Right ventricle myocardium superior (tissue), 1 donor: ENCODE data around the gene SEC62. TPM values are rescaled to one million over a fixed set of nuclear protein-coding genes. Genes with fewer than 3 reads are reported as not detected.

ENCODE experiments used
- ATAC-seq: fragments of 200-7000 bp; cut with Tn5 transposase; one replicate; pipeline ENCODE4 v1.9.1; 2020; ENCODE audit warnings: mild to moderate bottlenecking; ENCODE audit not compliant: poor library complexity
- DNase-seq: peaks from one replicate; pipeline ENCODE4 v3.0.0-alpha.2; 2020
- intact Hi-C: fragments of 100-400 bp; cut with DNase I; formaldehyde crosslinking; loops from one replicate; pipeline ENCODE4 v1.11.2; 2022
- long read RNA-seq: library from polyadenylated mRNA; unstranded; transcript quantifications from one replicate; pipeline ENCODE4 v2.0.0, GENCODE V29; 2021
- total RNA-seq: library from RNA; stranded (reverse); fragmentation: NEBNext Ultra II Directional; extraction: Animal tissue kit (Norgen Biotek cat#: 25700); gene quantifications from one replicate; pipeline ENCODE4 v1.2.1, GENCODE V29; 2021
- donor health status: DM: no; HTN: yes; CAD: no; lungs with severe emphysema.

The SEC62 gene, protein sequence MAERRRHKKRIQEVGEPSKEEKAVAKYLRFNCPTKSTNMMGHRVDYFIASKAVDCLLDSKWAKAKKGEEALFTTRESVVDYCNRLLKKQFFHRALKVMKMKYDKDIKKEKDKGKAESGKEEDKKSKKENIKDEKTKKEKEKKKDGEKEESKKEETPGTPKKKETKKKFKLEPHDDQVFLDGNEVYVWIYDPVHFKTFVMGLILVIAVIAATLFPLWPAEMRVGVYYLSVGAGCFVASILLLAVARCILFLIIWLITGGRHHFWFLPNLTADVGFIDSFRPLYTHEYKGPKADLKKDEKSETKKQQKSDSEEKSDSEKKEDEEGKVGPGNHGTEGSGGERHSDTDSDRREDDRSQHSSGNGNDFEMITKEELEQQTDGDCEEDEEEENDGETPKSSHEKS
- 85.4 TPM for total RNA-seq
- long read RNA-seq, full-length matches to known transcripts = 148 of 174 reads
- long read RNA-seq, partial matches to known transcripts = 19 of 174 reads
- long read RNA-seq, other reads (novel, unspliced or antisense) = 7 of 174 reads

DNA sequence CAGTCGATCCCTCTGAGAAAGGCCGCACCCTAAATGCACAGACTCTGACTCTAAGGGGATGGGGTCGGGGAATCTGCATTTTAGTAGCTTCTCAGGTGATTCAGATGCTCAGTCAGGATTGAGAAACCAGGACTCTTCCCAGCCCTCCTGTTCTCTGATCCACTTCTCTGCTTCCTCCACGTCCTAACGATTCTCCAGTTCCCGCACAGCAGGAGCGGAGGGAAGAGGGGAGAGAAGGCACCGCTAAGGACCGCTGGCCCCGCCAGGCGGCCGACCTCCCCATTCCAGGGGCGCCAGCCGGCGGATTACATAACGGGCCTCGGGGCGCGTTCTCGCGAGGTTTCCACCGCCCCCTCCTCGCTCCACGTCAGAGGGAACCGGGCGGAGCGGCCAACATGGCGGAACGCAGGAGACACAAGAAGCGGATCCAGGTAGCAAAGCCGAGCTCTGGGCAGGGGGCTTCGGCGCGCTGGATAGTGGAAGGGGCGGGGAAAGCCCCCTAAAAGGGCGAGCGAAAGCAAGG, at the start of gene SEC62:
SEC62 (plus strand) TSS at position 380 of the 523 bp plus-strand sequence; CDS start at position 396, 16 bp downstream.
- DNase-seq = peak; percentile 97
- peak; percentile 99 for ATAC-seq

DNA sequence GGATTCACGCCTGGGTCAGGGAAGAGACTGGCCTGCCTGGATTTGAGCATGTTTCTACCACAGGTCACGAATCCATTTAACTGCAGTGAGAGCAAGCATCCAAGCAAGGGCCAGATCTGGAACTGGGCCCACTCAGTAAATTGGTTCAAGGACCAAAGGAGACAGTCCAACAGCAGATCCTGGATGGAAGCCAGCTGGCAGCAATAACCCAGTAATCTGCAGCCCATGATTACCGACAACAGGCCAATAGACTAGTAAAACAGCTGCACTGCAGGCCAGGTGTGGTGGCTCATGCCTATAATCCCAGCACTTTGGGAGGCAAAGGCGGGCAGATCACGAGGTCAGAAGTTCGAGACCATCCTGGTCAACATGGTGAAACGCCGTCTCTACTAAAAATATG, 43.4 kb upstream of the SEC62 start:
- ATAC-seq = peak; percentile 98
- intact Hi-C loops = no loop called here
- peak; percentile 84 for DNase-seq

More for the DNA sequence above, at the start of gene SEC62:
- intact Hi-C loops = loop anchor here (5.0 to 10.0 kb wide), 2 partner anchors 104 to 192 kb away; partner anchors contain the start of gene MYNN

DNA sequence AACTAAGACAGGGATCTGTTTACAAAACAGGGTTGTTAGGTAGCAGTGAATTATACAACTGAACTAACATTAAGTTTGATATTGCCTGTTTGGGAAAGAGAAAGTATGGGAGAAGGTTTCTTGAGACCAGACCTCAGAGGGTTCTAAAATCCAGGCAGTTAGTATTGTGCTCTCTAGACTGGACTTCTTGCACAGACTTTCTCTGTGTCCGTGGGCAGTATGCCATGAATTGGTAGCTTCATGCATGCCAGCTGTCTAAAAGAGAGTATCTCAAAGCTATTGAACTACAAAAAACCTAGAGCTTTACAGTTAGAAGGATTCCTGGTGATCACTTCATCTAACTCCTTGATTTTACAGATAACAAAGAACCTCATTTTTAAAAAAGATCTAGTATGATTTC, 42.8 kb upstream of the SEC62 start:
- ATAC-seq = no peak
- DNase-seq = no peak
- intact Hi-C loops = no loop called here

DNA sequence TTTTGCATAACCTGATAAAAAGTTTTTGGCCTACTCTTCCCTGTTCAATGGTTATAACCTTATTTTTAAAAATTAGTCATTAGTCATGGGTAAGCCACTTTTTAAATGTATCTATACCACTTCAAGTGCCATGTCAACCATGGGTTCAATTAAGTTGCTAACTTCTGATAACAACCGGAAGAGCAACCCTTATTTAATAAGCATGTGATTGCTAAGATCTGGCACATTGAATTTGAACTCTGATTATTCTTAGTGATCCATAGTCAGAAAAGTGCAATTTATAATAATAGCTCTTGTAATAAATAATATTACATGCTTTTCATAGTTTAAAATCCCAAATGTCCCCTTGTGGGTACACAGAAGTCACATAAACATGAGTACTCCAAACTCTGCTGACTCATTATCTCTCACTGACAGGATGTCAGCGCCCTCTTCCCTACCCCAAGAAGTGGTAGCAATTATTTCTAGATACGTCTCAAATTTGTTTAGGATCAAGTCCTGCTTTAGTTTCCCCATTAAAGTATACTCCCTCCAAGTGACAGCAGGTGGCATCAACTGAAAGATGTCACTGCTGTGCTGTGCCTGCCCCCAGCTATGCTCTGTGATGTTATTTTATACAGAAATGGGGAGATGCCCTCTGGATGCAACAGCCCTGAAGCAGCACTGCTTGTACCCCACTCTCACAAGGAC, 36.6 kb upstream of the SEC62 start:
- ATAC-seq (no peak), DNase-seq (no peak)

DNA sequence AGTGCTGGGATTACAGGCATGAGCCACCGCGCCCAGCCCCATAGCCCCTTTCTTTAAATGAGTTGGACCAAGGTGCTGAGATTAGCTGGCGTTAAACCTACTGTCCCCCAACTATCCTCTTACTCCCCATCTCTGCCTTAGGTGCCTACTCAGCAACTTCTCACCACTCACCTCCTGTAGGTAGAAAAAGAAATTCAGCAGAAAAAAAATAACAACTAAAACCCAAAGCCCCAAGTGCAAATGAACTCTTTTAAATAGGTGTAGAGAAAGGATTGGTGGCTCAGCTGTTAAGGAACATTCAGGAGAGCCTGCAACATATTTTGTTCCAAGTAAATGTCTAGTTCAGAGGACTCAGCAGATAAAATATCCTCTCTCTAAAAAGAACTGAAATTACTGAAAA, 35.8 kb upstream of the SEC62 start:
- DNase-seq (no peak), ATAC-seq (no peak)
- intact Hi-C loops = no loop called here

More for the DNA sequence above, 36.6 kb upstream of the SEC62 start:
- intact Hi-C loops = no loop called here

DNA sequence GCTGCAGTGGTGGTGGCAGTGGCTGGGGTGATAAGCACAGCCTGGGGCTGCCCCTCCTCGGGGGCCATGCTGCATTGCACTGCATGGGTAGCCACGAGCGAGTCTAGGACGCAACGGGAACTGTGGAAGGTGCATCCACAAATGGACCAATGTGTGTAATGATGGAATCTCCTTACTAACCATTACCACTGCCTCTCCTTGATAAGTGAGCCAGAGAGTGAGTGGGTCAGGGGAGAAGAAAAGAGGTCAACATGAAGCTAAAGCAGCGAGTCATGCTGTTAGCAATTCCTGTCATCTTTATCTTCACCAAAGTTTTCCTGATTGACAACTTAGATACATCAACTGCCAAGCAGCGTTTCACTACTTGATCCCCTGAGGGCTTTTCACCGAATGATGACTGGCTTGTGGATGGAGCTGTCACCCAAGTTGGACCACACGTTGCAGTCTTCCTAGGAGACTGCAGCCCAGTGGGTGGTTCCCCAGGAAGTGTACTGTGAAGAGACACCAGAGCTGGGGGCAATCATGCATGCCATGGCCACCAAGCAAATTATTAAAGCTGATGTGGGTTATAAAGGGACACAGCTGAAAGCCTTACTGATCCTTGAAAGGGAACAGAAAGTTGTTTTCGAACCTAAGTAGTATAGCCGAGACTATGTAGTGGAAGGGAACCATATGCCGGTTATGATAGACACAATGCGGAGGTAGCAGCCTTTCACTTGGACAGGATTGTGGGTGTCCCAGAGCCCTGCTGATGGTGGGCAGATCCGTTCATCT, 34.7 kb upstream of the SEC62 start:
- ATAC-seq = no peak
- intact Hi-C loops = no loop called here
- no peak for DNase-seq

DNA sequence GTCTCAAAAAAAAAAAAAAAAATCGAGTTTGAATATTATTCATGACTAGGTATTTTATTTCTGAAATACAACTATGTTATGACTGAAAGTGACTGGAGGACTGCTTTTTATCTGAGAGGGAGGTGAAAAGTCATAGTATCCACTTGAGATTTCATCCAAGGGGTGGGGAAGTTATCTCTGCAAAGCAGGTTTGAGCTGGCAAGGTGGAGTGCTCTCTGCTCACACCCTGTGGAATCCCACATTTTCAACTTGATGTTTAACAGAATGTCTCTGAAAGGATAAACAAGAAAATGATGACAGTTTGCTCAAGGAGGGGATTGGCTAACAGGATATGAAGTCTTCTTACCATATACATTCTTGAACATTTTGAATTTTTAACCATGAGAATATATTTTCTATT, 27.3 kb upstream of the SEC62 start:
- intact Hi-C loops = no loop called here
- no peak for DNase-seq
- ATAC-seq = no peak

DNA sequence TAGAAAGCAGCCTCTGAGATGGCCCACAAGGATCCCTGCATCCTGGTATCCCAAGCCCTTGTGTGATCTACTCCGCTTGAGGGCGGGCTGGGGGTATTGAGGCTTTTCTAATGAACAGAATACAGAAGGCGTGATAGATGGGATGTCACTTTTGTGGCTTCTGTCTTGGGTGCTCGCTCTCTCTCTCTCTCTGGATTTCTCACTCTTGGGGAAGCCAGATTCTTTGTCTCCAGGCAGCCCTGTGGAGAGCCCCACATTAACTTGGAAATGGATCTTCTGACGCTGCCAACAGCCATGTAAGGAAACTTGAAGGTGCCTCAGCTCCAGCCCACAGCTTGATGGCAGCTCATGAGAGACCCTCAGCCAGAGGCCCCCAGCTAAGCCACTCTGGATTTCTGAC, 26.9 kb upstream of the SEC62 start:
- ATAC-seq = no peak
- no peak for DNase-seq
- intact Hi-C loops = no loop called here

DNA sequence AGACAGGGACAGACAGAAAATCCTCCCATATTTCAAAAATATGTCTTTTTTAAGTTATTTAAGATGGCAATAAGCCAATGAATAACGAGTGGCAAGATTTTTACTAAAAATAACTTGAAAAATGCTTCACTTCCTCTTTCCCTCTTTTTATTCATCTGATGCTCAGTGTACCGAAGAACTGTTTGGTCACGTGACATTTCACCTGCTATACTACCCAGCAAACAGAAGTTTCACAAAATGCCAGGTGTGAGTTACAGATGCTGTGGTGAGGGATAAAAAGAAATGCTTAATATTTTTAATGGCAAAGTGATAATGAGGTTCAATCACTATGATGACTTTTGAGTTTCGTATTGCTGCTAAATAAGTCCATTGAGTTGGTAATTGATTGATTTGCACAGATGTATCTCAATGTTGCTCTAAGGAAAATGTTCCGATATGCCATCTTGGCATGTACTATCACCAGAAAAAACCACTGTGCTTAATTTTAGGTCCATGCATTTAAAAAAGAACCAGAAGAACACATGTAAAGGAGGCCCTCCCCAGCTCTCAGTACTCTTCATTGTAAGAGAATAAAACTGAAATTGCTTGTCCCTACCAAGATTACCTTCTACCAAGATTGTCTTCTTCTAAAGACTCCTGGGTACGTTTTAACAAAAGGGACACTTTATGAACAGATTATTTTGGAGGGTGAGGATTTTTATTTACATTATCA, 26.0 kb upstream of the SEC62 start:
- DNase-seq (no peak), ATAC-seq (no peak)
- intact Hi-C loops = no loop called here

DNA sequence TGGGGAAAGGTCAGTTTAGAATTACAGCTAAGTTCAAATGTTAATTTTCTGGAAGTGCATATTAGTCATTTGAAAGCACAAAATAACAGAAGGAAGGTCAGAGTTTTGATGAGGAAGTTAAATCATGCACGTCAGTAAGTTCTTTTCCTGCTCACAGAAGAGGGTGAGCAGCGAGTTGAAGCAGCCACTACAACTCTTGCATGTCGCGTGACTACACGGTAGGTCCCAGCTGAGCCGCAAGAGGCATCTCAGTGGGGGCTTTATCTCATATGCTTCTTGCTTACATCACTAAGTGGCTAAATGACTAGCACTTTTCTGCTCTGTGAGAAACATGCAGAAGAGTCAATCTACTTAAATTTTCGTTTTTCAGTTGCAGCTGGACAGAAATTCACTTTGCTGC, 21.3 kb upstream of the SEC62 start:
- ATAC-seq (peak; percentile 59), DNase-seq (no peak)
- intact Hi-C loops = no loop called here

DNA sequence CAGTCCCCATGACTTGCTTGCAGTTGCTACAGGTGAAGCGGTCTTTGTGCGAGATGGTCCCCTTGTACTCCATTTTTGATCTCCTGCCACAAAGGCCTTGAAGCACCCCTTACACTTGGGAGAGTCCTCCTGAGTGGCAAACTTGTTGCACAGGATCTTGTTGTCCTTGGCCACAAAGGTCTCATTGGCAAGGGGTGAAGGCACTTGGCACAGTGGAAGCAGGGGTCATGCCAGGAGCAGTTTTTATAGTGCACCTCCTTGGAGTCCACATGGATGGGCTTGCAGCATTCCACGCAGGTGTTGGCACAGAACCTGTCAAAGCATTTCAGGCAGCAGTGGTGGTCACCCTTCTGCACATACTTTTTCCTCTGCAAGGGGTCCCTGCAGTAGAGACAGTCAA, 20.3 kb upstream of the SEC62 start:
- ATAC-seq (no peak), DNase-seq (no peak)
- intact Hi-C loops = no loop called here

DNA sequence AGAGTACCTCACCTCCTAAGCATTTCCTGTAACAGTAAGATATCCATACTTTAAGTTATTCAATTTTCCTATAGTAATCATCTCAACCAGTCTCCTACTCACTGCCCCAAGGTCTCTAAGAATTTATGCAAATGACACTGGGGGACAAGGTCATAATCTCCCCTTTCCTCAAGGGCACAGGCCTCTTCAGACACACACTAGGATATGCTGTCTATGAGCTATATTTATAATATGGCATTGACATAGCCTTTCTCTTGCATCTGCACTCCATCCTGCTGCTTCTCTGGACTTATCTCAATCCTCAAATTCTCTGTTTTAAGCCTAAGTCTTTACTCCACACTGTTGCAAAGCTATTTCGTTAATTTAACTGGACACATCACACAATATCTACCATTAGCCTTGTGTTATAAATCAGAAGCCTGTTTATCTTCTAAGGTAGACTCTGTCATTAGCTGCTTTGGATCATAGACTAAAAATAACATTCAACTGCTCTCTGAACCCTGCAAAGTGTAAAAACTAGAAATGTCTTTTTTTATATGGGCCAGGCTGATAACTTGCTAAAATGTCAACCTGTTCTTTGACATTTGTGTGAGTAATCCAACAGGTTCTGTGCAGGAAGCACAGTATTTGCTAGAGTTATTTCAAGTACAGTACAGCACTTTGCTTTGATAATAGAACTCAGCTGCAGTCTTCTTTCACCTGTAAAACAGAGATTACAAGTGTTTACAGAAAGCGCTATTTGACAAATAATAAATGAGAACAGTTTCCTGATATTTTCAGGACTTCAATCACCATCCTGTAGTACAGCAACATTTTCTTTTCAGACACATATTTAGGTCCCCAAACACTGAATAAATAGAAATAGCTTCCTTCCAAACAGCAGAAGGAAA, 17.8 kb upstream of the SEC62 start:
- DNase-seq (no peak), ATAC-seq (peak; percentile 68)
- intact Hi-C loops = no loop called here

DNA sequence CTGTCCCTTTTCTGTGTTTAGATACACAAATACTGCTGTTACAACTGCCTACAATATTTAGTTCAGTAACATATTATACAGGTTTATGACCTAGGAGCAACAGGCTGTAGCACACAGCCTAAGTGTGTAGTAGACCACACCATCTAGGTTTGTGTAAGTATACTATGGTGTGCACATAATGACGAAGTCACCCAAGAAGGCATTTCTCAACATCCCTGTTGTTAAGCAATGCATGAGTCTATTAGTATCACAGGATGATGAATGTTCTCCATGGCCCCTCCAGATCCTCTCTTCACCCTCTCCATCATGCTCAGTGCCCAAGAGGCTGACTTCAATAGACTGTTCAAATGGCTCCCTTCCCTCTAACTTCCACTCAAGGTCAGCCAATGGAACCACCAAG, 14.6 kb upstream of the SEC62 start:
- intact Hi-C loops = no loop called here
- DNase-seq (no peak), ATAC-seq (no peak)

DNA sequence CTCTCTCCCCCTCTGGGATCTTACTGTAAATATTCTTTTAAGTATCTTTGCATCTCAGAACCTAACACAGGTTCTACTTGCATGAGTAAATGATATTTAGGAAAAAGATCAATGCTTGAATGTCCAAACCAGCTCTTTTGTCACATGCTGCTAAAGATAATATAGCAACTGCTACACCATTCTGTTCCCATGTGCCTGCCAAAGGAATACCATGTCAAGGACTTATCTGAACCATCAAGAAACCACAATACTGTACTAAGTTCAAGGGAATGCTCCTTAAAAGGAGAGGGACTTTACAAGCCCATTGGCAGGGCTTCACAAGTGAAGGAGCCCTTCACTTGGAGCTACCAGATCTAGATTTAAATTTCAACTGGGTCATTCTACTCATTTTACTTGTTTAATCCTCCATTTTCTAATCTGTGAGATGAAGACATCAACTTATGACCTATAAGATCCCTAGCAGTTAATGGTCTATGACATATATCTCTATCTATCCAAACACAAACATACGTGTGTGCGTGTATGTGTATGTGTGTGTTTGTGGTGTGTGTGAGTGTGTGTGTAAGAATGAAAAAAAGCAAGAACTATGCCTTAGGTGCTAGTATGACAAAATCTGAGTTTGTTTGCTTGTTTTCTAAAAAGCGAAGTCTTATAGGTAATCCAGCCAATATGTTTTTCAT, 13.0 kb upstream of the SEC62 start:
- ATAC-seq = no peak
- intact Hi-C loops = no loop called here
- no peak for DNase-seq

DNA sequence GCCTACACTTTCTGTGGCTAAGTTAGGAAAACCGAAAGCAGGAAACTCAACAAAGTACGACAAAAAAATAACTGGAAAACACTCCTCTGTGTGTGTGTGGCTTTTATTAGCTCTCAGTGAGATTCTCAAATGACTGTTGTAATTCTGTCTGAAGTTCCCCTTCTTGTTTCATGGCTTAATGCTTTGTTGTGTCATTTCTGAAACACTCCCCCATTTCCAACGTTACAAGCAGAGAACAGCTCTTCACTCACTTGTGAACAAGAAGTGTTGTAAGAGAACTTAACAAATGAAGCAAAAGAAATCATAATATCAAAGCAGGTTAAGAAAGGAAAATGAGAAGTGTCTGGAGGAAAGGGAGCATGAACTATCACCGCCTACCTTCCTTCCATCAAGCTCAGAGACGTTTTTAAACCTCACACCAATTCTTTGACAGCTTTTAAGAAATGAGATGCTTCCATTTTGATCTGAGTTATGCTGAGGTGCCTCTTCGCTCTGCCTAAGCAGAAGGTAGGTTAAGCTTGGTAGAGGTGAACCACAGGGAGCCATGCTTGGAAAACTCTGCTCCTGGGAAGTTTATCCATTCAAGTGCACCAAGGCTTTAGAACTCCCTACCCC, 12.4 kb upstream of the SEC62 start:
- no peak for ATAC-seq
- no peak for DNase-seq
- intact Hi-C loops = no loop called here

DNA sequence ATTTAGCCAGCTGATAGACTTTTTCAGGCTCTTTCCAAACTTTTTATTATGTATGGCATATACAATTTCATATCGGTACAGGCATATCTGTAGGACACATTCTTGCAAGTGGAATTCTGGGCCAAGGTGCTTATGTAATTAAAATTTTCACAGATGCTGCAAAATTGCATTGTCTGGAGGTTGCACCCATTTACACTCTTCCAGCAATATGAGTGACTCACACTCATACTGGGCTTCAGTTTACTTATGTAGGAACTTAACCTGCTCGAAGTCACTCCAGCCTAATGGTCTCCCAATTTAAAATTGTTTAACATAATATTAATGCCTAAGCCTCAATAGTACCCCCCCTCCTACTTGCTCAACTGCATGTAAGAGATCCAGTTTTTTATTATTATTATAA, 11.2 kb upstream of the SEC62 start:
- intact Hi-C loops = no loop called here
- no peak for ATAC-seq
- DNase-seq = no peak
